MM.1S (cell line): ENCODE results near the gene GINM1.

ENCODE experiments used
- EZH2phosphoT487 ChIP-seq: fragments of 300-600 bp; sonication (generic); IDR thresholded peaks from 2 replicates; pipeline ENCODE4 v1.6.1; 2018; ENCODE audit warnings: antibody characterized with exemption, low read length
- TF ChIP-seq, protein P1 (sequence below): fragments of 300-600 bp; sonication (generic); IDR thresholded peaks from 2 replicates; pipeline ENCODE4 v1.5.1; 2016; ENCODE audit warnings: antibody characterized with exemption, low read length, mixed read lengths

DNA sequence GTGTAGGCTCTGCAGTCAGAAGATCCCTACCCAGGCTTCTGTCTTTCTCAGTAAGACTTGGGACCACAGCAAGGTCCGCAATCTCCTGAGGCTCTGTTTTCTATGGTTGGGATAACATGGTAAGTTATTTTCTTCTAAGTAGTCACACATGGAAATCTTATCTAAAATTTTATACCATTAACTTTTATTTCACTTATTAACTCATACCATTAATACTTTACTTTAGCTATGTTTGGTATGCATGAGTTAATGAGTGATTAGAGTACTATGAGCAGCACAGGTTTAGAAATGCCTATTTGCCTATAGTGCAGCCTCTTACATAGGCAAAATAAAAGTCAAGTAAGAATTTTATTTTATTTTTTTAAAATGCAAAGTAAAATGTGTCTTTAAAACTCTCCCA, 27.2 kb downstream of the GINM1 start:
- TF ChIP-seq, protein P1, sequence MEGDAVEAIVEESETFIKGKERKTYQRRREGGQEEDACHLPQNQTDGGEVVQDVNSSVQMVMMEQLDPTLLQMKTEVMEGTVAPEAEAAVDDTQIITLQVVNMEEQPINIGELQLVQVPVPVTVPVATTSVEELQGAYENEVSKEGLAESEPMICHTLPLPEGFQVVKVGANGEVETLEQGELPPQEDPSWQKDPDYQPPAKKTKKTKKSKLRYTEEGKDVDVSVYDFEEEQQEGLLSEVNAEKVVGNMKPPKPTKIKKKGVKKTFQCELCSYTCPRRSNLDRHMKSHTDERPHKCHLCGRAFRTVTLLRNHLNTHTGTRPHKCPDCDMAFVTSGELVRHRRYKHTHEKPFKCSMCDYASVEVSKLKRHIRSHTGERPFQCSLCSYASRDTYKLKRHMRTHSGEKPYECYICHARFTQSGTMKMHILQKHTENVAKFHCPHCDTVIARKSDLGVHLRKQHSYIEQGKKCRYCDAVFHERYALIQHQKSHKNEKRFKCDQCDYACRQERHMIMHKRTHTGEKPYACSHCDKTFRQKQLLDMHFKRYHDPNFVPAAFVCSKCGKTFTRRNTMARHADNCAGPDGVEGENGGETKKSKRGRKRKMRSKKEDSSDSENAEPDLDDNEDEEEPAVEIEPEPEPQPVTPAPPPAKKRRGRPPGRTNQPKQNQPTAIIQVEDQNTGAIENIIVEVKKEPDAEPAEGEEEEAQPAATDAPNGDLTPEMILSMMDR = no peak
- no peak for TF ChIP-seq EZH2phosphoT487
